ENCODE data around the gene CNOT6.
"Not testable (repeated sequence)": the region's sequence is repeated elsewhere in the genome, so short reads cannot be mapped to it uniquely, and the experiment has no call there.

DNA sequence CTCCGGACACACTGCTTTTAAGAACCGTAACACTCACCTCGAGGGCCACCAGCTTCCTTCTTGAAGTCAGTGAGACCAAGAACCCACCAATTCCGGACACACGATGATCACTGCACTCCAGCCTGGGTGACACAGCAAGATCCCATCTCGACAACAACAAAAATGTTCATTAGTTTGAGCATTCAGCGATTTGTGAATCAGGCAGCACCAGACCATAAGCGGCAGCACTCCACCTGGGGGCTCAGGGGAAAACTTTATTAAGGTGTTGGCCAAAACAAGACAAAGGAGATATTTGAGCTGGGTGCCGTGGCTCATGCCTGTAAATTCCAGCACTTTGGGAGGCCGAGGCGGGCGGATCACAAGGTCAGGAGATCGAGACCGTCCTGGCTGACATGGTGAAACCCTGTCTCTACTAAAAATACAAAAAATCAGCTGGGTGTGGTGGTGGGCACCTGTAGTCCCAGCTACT, 34.5 kb upstream of the CNOT6 start:
- not testable (repeated sequence) for TF ChIP-seq SREBF1 (IDR thresholded peaks at IDR 0.05; ENCODE audit: low read length); EZH2 (IDR thresholded peaks at IDR 0.05; ENCODE audit: borderline replicate concordance, control insufficient read depth, low read depth, low read length)
- TF ChIP-seq, protein P1, sequence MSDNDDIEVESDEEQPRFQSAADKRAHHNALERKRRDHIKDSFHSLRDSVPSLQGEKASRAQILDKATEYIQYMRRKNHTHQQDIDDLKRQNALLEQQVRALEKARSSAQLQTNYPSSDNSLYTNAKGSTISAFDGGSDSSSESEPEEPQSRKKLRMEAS (IDR thresholded peaks at IDR 0.05; ENCODE audit: low read depth, low read length), result not testable (repeated sequence)

Measured in GM12878 (cell line).